GM12878 (cell line): ENCODE results near the gene ANKRD44. TPM values are rescaled to one million over a fixed set of nuclear protein-coding genes. Genes with fewer than 3 reads are reported as not detected.

ENCODE experiments used
- ATAC-seq: fragments of 200-7000 bp; cut with Tn5 transposase; 3 replicates; pipeline ENCODE4 v1.9.1; 2020; ENCODE audit warnings: mild to moderate bottlenecking, moderate library complexity
- BruUV-seq: library from RNA; stranded (reverse); fragments of 400-500 nt; replicated peaks from 2 replicates; lab custom pipeline; 2021; lab: Mats Ljungman, UMichigan
- CTCF ChIA-PET: fragments of 300-600 bp; sonication (Branson Sonifier 250); formaldehyde crosslinking; extraction: SDS; loops from one replicate; lab custom pipeline; 2021; ENCODE audit warnings: inconsistent platforms; lab: Yijun Ruan, JAX
- POLR2A ChIA-PET: fragments of 350-600 bp; formaldehyde crosslinking; extraction: SDS; loops from one replicate; lab custom pipeline; 2021; ENCODE audit warnings: inconsistent platforms; lab: Charles Lee
- RAD21 ChIA-PET: fragments of 300-600 bp; sonication (Branson Sonifier 250); formaldehyde crosslinking; loops from one replicate; lab custom pipeline; 2023; ENCODE audit warnings: antibody characterized with exemption; ENCODE audit not compliant: unreplicated experiment; lab: Charles Lee
- SMC1A ChIA-PET: fragments of 300-600 bp; sonication (Branson Sonifier 250); formaldehyde crosslinking; loops from one replicate; lab custom pipeline; 2023; ENCODE audit not compliant: unreplicated experiment, uncharacterized antibody; lab: Charles Lee
- DNase-seq: peaks from one replicate; pipeline ENCODE4 v3.0.0-alpha.2; 2011; ENCODE audit warnings: low read depth, low spot score
- FAIRE-seq: peaks from 3 replicates; lab custom pipeline; 2011; peaks lifted over from hg19 to GRCh38; lab: Jason Lieb, UNC
- H2AFZ ChIP-seq: 2 replicates; pipeline ENCODE4 v1.6.0; 2011; ENCODE audit warnings: low read depth, low read length, control low read depth; ENCODE audit not compliant: control insufficient read depth
- H3K27ac ChIP-seq: 2 replicates; pipeline ENCODE4 v1.5.1; 2011; ENCODE audit warnings: control low read depth; ENCODE audit not compliant: control insufficient read depth, insufficient read depth
- H3K27me3 ChIP-seq, 2 experiments: replicated peaks in 1 of 2; 2 replicates each; pipeline versions ENCODE4 v1.6.0 to v1.6.1; 2011; ENCODE audit warnings: low read length in 1 of 2; ENCODE audit not compliant: control insufficient read depth in 2 of 2, insufficient read depth in 2 of 2
- H3K36me3 ChIP-seq, 2 experiments: 2 replicates each; pipeline ENCODE4 v1.5.1; 2011; ENCODE audit warnings: low read length in 1 of 2; ENCODE audit not compliant: control insufficient read depth in 2 of 2, insufficient read depth in 2 of 2
- H3K4me1 ChIP-seq: 2 replicates; pipeline ENCODE4 v1.6.1; 2011; ENCODE audit warnings: mild to moderate bottlenecking, low read length, moderate library complexity, mixed read lengths; ENCODE audit not compliant: control insufficient read depth, insufficient read depth
- H3K4me2 ChIP-seq: 2 replicates; pipeline ENCODE4 v1.6.0; 2011; ENCODE audit warnings: control low read depth; ENCODE audit not compliant: control insufficient read depth, insufficient read depth
- H3K4me3 ChIP-seq: fragments of 200-600 bp; sonication (generic); 2 replicates; pipeline ENCODE4 v1.5.1; 2016
- H3K79me2 ChIP-seq: 2 replicates; pipeline ENCODE4 v1.6.0; 2011; ENCODE audit warnings: low read length; ENCODE audit not compliant: control insufficient read depth, insufficient read depth
- H3K9ac ChIP-seq: 2 replicates; pipeline ENCODE4 v1.8.0; 2011; ENCODE audit warnings: low read length, control low read depth, mixed read lengths; ENCODE audit not compliant: control insufficient read depth, insufficient read depth
- H3K9me3 ChIP-seq: replicated peaks from 3 replicates; pipeline ENCODE4 v1.5.1; 2011; ENCODE audit warnings: mild to moderate bottlenecking, low read length; ENCODE audit not compliant: control insufficient read depth, insufficient read depth
- H4K20me1 ChIP-seq: 2 replicates; pipeline ENCODE4 v1.6.0; 2011; ENCODE audit not compliant: control insufficient read depth, insufficient read depth
- BCL11A ChIP-seq: IDR thresholded peaks from 2 replicates; pipeline ENCODE4 v1.6.1; 2011; ENCODE audit warnings: low read depth, low read length
- SMAD1 ChIP-seq: fragments of 450-650 bp; IDR thresholded peaks from 2 replicates; pipeline ENCODE4 v1.6.1; 2018; ENCODE audit warnings: mild to moderate bottlenecking, low read depth; ENCODE audit not compliant: partially characterized antibody
- WGBS: methylation state at CpG from one replicate; pipeline ENCODE4 v1.1.6; 2016; ENCODE audit warnings: low lambda C conversion rate; ENCODE audit not compliant: insufficient replicate concordance, insufficient coverage; ENCODE audit errors: missing lambda C conversion rate; 5-methylcytosine and 5-hydroxymethylcytosine counted together
- in situ Hi-C: fragments of 300-500 bp; cut with MboI; formaldehyde crosslinking; loops from 9 replicates; pipeline ENCODE4 v1.14.3; 2018; ENCODE audit warnings: mixed read lengths
- intact Hi-C: fragments of 100-400 bp; cut with micrococcal nuclease; formaldehyde crosslinking; loops from one replicate; pipeline ENCODE4 v1.14.2; 2022; ENCODE audit not compliant: unreplicated experiment
- polyA plus RNA-seq, 11 experiments: library from polyadenylated mRNA; depleted of rRNA in 4 of 11; unstranded in 6 of 11; stranded (reverse) in 5 of 11; fragments of >200 nt; fragmentation: Nextera tagmentation in 4 of 11; fragmentation: Illumina TruSeq in 1 of 11; extraction: Ambion mirVana in 4 of 11; extraction: Trizol in 1 of 11; gene quantifications; 1 replicate in 1 of 11; 2 replicates in 10 of 11; pipeline versions ENCODE4 v1.2.1 to v1.2.3, GENCODE V29; 2011 to 2016; ENCODE audit warnings: inconsistent platforms in 2 of 11, missing spikeins in 2 of 11, low read depth in 1 of 11
- total RNA-seq, 4 experiments: library from RNA; depleted of rRNA in 3 of 4; stranded (reverse); fragments of >200 nt in 3 of 4; fragmentation: Illumina TruSeq in 1 of 4; extraction: Trizol in 1 of 4; gene quantifications; 2 replicates each; pipeline versions ENCODE4 v1.2.1 to v1.2.3, GENCODE V29; 2013 to 2021
- TF ChIP-seq, protein P1 (sequence below): fragments of 450-650 bp; IDR thresholded peaks from 2 replicates; pipeline ENCODE4 v1.6.1; 2018; ENCODE audit warnings: borderline replicate concordance, mild to moderate bottlenecking; ENCODE audit not compliant: partially characterized antibody

ANKRD44 gene
- total and polyA plus RNA-seq, 10 of the 15 experiments (the other 5 are each of a cell fraction or from before 2014, with no cell fraction given): 19.1 to 99.1 (median 59.6) TPM

GRCh38 chr2:197001921-197002320 is 308.7 kb downstream of the ANKRD44 start (continued):
- TF ChIP-seq SMAD1: no peak
- TF ChIP-seq, all 136 proteins: peak for 0

DNA sequence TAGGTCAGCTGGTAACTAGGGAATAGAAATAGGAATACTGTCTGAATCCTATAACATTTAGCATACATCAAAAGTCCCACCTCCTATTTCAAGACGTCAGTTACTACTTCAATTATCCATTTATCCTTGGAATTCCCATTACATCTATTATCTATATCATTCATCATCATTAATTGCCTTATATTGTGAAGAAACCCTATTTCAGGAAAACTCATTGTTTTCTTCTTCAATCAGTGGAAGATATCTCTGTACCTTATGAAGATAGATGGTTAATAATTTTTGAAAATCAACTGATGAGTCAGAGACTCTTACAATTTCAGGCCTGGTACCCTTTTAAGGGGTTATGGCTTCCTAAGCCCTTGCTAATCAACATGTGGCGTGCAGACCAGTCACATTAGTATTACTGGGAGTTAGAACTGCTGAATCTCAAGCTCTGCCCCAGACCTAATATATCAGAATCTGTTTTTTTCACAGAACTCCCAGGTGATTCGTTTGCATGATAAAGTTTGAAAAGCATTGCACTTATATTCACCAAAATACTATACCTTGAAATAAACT is 314.7 kb downstream of the ANKRD44 start:
- no peaks in the 10 kb centered on the region for H3K4me1 ChIP-seq
- no TSS peak for BruUV-seq
- ATAC-seq: no peak

More for the DNA sequence above, 314.7 kb downstream of the ANKRD44 start:
- Histone ChIP-seq H3K9ac (no peak overlapping the region), H2AFZ (no peak overlapping the region), H3K27me3 (no peaks in the 10 kb centered on the region), H3K9me3 (no peaks in the 10 kb centered on the region), H3K27ac (no peak overlapping the region), H3K79me2 (no peaks in the 10 kb centered on the region), H4K20me1 (no peaks in the 10 kb centered on the region), H3K36me3 (peaks cover 0 to 22% of the 10 kb centered on the region in 2 experiments), H3K4me2 (no peak overlapping the region), H3K4me3 (no peak overlapping the region)
- TF ChIP-seq BCL11A: no peak
- TF ChIP-seq, protein P1, sequence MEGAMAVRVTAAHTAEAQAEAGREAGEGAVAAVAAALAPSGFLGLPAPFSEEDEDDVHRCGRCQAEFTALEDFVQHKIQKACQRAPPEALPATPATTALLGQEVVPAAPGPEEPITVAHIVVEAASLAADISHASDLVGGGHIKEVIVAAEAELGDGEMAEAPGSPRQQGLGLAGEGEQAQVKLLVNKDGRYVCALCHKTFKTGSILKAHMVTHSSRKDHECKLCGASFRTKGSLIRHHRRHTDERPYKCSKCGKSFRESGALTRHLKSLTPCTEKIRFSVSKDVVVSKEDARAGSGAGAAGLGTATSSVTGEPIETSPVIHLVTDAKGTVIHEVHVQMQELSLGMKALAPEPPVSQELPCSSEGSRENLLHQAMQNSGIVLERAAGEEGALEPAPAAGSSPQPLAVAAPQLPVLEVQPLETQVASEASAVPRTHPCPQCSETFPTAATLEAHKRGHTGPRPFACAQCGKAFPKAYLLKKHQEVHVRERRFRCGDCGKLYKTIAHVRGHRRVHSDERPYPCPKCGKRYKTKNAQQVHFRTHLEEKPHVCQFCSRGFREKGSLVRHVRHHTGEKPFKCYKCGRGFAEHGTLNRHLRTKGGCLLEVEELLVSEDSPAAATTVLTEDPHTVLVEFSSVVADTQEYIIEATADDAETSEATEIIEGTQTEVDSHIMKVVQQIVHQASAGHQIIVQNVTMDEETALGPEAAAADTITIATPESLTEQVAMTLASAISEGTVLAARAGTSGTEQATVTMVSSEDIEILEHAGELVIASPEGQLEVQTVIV: no peak
- DNase-seq (no peak), FAIRE-seq (no peak)
- intact Hi-C loops: no loop called here
- ChIA-PET CTCF (no interaction called here), POLR2A (interaction anchor here (1.0 kb wide), 1 partner anchor 69 kb away, joined by 3 read pairs; the partner anchor contains the start of gene PGAP1), SMC1A (no interaction called here), RAD21 (no interaction called here)
- in situ Hi-C loops: no loop called here
- 96% methylated on average over 3 of the region's 3 CpGs for WGBS
